GM19239 (cell line): ENCODE measurements around the gene ITIH4.

Experiments used
- DNase-seq: peaks from one replicate; pipeline ENCODE4 v3.0.0; 2011; ENCODE audit warnings: low spot score; ENCODE audit not compliant: insufficient read length
- FAIRE-seq: peaks from 2 replicates; lab custom pipeline; 2011; peaks lifted over from hg19 to GRCh38; lab: Jason Lieb, UNC

The ITIH4 gene

GRCh38 chr3:52851348-52851747 lies 20.9 kb upstream of the ITIH4 start:
- FAIRE-seq (peak; percentile 95), DNase-seq (peak; percentile 60)

- DNase-seq, result no peak
Observed at GRCh38 chr3:52849656-52850055, 19.2 kb upstream of the ITIH4 start.

GRCh38 chr3:52848617-52849016 lies 18.1 kb upstream of the ITIH4 start:
- FAIRE-seq (no peak), DNase-seq (no peak)

More at GRCh38 chr3:52849656-52850055, 19.2 kb upstream of the ITIH4 start:
- no peak for FAIRE-seq

GRCh38 chr3:52847726-52848125 lies 17.3 kb upstream of the ITIH4 start:
- FAIRE-seq (peak; percentile 71), DNase-seq (no peak)

- FAIRE-seq (no peak), DNase-seq (no peak)
Observed at GRCh38 chr3:52847241-52847640, 16.8 kb upstream of the ITIH4 start.

- DNase-seq, result peak; percentile 29
Observed at GRCh38 chr3:52846432-52846965, 16.0 kb upstream of the ITIH4 start.

GRCh38 chr3:52845691-52846431 lies 15.4 kb upstream of the ITIH4 start:
- FAIRE-seq (peak; percentile 71), DNase-seq (no peak)

More at GRCh38 chr3:52846432-52846965, 16.0 kb upstream of the ITIH4 start:
- FAIRE-seq, result peak; percentile 95

GRCh38 chr3:52845157-52845556 lies 14.7 kb upstream of the ITIH4 start:
- FAIRE-seq (no peak), DNase-seq (no peak)

GRCh38 chr3:52844290-52844975 lies 14.0 kb upstream of the ITIH4 start:
- FAIRE-seq, result no peak
- no peak for DNase-seq

- DNase-seq (no peak), FAIRE-seq (no peak)
Observed at GRCh38 chr3:52843881-52844280, 13.4 kb upstream of the ITIH4 start.

GRCh38 chr3:52843108-52843865 lies 12.8 kb upstream of the ITIH4 start:
- no peak for FAIRE-seq
- DNase-seq, result no peak

- DNase-seq (no peak), FAIRE-seq (no peak)
Observed at GRCh38 chr3:52842424-52842823, 12.0 kb upstream of the ITIH4 start.

- FAIRE-seq (no peak), DNase-seq (no peak)
Observed at GRCh38 chr3:52841981-52842340, 11.5 kb upstream of the ITIH4 start.

- FAIRE-seq (no peak), DNase-seq (no peak)
Observed at GRCh38 chr3:52841211-52841980, 10.9 kb upstream of the ITIH4 start.

GRCh38 chr3:52839892-52840545 lies 9.5 kb upstream of the ITIH4 start:
- FAIRE-seq, result no peak
- DNase-seq, result no peak

- peak; percentile 8 for FAIRE-seq
- DNase-seq, result no peak
Observed at GRCh38 chr3:52839268-52839575, 8.8 kb upstream of the ITIH4 start.

- DNase-seq (peak; percentile 31), FAIRE-seq (peak; percentile 85)
Observed at GRCh38 chr3:52838561-52839267, 8.2 kb upstream of the ITIH4 start.

GRCh38 chr3:52836986-52837385 lies 6.5 kb upstream of the ITIH4 start:
- DNase-seq (no peak), FAIRE-seq (peak; percentile 18)

GRCh38 chr3:52836471-52836845 lies 6.0 kb upstream of the ITIH4 start:
- FAIRE-seq, result no peak
- DNase-seq, result no peak
